Ramos (cell line): Measurements from ENCODE around the gene TENM3.

ENCODE experiments used
- in situ Hi-C: fragments of 300-500 bp; cut with MboI; formaldehyde crosslinking; loops from one replicate; pipeline ENCODE4 v1.14.3; 2022; ENCODE audit warnings: low sequenced_read_pairs; ENCODE audit not compliant: unreplicated experiment

TENM3 gene

DNA sequence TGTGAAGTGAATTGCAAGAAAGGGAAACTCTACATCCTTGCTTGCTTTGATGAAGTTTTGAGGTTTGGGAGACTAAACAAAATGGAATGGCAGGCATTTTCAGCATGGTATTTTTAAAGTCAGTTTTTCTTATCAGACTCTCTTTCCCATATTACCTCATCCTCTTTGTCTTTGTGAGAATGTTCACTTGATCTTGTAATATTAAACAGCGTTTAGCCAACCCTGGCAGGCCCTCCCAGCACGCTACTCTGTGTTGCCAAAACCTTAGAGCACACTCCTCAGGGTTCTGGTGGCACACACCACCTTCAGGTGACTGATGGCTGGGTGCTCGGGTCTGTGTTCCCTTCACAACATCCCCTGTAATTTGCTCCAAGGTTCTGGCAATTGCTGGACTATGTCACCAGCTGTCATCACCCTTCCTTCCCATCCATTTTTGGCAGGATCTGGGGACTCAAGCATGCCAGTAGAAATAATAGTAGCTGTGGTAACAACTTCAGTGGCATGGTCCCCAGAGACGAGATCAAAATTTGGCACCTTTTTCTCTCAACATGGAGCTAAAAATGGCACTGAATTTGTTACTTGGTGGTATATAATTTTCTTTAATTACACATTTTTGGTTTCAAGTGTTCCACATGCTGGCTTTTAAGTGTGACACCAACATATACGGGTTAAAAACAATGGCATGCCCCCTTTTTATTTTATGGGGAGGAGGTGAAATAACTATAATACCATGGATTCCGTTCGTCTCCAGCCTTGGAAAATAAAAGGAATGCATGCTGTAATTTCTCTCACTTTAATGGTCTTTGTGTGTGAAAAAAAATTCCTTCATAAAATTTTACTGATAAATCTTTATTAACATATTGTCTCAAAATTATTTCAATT, 400.8 kb downstream of the TENM3 start:
- in situ Hi-C loops: no loop called here

DNA sequence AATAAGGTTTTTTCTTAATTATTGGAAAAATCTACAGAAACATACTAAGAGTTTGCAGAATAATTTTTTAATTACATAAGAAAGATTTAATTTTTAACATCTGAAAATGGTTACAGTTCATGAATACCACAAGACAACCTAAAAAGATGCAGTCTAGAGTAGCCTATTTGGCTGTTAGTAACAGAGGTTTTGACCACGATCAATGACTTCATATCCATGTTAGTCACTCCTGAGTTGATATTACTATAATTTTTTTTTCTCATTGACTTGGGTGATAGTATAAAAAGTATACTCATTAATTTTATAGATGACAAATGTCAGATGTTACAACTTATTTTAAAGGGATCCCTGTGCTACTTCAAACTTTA, 401.5 kb downstream of the TENM3 start:
- in situ Hi-C loops: no loop called here

DNA sequence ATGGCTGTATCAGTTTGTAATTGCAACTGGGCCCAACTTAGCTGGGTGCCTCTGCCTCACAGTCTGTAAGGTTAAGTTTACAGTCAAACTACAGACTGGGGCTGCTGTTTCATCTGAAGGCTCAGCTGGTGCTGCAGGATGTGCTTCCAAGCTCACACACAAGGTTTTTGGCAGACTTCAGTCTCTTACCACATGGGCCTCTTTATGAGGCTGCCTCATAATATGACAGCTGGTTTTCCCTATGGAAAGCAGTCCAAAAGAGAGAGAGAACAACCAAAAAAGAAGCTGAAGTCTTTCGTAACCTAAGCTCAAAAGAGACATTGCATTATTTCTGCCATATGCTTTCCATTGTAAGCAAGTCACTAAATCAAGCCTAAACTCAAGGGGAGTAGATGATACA, 402.3 kb downstream of the TENM3 start:
- in situ Hi-C loops: no loop called here

DNA sequence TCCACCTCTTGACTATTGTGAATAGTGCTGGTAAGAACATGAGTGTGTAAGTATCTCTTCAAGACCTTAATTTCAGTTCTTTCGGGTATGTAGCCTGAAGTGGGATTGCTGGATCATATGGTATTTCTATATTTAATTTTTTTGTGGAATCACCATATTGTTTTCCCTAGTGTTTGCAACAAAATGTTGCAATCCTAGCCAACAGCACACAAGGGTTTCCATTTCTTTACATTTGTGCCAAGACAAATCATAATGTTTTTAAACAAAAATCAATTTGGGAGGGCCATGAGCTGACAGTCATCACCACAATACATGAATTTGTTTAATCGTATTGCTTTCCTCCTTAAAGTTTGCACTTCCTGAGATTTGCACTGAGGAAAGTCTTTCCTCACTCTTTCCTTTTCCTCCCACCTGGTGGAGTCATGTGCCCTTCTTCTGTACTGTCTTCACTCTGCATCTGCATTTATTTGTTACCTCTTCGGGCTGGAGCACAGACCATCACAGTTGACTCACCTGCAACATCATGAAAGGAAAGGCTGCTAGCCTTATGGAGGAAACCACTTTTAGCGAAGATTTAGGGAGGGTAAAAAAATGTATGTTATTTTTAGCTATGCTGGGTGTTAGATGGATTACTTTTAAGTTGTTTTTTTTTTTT, 404.6 kb downstream of the TENM3 start:
- in situ Hi-C loops: no loop called here

DNA sequence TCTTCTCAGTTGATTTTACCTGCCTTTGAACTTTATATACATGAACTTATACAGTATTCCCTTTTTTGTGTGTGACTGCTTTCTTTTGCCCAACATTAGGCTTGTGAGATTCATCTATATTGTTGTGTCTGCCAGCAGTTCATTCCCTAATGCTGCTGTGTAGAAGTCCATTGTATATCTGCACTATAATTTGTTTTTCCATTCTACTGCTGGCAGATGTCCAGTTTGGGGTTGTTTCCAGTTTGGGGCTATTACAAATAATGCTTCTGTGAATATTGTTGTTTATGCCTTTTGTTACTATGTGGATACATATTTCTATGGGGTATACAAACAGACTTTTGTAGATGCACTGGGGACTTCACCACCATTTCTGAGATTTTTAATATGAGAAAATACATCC, 405.6 kb downstream of the TENM3 start:
- in situ Hi-C loops: no loop called here

DNA sequence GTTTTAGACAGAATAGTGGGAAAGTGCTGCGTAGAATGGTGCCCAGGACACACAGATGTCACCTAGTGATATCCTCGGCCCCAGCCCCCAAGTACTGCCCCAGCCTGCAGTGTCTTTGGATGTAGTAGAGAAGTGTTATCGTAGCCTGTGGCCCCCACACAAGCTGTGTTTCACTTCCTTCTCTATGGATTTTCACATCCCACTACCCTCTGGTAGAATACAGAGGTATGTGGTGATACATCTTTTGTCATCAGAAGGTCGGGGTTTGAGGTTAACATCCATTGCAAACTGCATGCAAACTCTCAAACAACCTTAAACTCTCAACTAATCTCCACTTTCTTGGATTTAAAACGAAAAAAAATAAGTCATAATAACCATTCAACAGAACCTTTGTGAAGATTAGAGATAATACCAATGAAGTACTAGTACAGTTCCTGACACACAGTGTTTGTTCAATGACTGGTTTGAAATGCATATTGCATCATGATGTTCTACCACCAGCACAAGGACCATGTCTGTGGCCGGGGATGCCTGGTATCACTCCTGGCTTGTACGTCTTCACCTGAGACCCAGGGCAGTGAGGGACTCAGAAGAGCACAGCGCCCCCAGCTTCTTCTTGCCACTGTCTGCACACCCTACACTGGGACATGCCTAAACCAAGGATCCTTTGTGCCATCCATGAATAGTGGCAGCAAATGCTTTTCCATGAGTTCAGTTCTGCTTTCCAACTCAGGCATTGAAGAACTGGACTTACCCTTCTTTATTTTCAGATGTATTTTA, 406.7 kb downstream of the TENM3 start:
- in situ Hi-C loops: no loop called here

DNA sequence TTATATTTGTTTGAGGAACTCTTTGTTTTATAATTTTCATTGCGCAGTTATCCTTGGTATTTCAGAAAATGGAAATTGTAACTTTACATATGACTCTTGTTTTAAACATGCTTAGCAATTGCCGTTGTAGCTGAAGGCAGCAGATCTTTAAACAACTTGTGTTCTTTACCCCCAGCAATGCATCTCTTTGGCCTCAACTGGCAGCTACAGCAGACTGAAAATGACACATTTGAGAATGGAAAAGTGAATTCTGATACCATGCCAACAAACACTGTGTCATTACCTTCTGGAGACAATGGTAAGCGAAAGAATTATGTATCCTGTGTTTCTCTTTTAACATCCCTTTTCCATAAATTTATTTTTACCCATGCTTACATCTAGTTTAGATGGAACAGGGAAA, 410.4 kb downstream of the TENM3 start:
- in situ Hi-C loops: no loop called here

DNA sequence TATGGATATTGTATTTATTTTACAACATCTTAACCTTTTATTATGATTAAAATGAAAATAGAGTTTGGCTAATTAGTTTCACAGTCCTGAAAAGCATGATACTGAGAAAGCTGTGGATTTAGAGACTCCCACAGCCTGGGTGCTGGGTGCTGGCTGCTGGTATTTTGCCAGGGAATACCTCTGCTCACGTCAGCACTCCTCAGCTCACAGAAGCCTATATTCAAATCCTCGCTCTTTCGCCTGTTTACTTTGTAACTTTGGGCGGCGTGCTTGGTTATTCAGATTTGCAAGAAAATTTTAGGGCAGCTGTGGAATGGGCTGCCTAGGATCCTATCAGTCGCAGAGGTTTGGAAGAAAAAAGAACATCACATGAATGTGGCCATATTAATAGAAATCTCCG, 412.1 kb downstream of the TENM3 start:
- in situ Hi-C loops: no loop called here

DNA sequence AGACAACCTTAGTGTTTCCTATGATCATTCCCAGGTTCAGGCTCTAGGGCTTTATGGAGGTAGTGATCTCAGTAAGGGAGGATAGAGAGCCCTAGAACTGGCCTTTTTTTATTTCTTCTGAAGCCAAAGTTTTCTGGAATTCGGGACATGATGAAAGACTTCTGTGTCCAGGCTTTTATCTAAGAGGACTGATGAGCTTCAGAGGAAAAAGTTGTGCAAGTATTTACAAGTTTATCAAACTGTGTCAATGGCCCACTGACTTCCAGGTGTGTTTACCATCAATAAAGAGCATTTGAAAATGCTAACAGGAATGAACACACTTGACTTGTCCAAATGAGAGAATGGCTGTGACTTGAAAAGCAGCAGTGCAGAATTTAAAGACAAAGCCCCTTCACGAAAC, 419.3 kb downstream of the TENM3 start:
- in situ Hi-C loops: no loop called here

DNA sequence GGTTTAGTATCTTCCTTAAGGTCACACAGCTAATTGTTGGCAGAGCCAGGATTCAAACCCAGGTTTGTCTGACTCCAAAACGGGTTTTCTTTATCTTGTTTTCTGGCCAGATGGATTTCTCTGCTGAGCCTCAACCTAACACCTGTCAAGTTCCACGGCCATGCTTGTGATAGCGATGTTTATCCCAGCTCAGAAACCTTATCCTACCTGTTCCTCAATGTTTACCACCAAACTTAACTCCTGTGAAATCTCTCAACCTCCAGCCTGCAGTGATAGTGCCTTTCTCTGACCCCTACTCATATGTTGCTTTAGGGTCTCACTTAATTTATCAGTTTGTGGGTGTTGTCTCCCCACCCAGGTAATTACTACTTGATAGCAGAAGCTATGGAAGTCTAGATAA, 428.0 kb downstream of the TENM3 start:
- in situ Hi-C loops: no loop called here

DNA sequence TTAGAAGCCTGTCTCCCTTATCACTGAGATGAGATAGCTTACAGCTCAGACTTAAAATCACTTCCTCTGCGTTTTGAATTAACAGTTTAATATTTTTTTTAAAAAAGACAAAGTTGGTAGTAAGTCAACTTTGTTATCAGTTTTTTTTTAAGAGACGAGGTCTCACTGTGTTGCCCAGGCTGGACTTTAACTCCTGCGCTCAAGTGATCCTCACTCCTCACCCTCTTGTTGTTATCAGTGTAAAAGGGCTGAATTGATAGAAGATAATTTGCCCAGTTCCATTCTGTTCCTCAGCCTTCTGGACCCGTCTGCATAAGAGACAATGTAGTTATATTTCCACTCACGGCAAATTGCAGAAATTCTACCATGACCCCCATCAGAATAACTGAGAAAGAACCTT, 428.5 kb downstream of the TENM3 start:
- in situ Hi-C loops: no loop called here

DNA sequence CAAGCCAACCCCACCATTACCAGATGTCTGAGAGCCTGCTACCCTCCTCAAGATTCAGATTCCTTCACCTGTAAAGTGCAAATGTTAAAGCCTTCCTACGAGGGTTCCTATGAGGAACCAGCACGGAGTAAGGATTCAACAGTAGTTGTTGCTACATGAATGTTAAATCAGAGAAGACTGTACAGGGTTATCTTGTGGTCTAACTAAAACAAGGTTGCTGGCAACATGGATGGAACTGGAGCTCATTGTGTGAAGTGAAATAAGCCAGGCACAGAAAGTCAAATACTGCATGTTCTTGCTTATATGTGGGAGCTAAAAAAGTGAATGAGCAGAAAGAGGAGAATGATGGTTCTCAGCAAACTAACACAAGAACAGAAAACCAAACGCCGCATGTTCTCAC, 435.4 kb downstream of the TENM3 start:
- in situ Hi-C loops: no loop called here

DNA sequence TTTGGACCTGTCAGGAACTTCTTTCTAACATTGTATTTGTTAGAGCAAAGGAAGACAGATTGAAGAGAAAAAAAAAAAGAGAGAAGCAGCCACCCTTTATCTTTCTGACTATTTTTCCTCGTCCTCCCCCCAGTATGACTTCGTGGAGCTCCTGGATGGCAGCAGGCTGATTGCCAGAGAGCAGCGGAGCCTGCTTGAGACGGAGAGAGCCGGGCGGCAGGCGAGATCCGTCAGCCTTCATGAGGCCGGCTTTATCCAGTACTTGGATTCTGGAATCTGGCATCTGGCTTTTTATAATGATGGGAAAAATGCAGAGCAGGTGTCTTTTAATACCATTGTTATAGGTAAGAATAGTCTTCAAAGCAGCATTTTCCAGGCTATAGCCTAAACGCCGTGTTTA, 436.3 kb downstream of the TENM3 start:
- in situ Hi-C loops: no loop called here

DNA sequence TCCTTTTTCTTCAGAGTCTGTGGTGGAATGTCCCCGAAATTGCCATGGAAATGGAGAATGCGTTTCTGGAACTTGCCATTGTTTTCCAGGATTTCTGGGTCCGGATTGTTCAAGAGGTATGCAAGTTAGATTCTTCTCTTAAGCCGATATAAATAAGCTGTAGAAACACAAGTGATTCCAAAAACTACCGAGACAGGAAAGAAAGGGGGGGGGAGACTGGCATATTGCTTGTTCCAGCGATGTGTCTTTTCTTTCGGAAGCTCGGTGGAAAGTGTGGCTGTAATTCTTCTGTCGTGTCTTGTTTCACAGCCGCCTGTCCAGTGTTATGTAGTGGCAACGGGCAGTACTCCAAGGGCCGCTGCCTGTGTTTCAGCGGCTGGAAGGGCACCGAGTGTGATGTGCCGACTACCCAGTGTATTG, 437.0 kb downstream of the TENM3 start:
- in situ Hi-C loops: no loop called here

DNA sequence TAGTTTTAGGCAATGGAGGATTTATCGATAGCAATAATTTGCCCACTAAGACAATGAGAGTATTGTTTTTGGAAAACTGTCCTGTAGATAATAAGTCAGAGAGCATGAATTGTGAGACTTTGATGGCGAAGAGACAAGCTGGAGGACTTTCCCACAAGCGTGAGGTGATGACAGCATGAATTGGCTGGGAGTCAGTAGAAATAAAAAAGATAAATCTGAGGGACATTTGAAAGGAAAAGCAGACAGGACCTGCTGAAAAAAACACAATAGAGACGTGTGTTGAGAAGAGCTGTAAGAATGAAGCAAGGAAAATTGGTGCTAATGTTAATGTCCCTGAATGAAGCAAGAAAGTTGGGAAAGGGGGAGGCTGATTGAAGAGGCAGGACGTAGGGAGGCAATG, 440.5 kb downstream of the TENM3 start:
- in situ Hi-C loops: no loop called here

DNA sequence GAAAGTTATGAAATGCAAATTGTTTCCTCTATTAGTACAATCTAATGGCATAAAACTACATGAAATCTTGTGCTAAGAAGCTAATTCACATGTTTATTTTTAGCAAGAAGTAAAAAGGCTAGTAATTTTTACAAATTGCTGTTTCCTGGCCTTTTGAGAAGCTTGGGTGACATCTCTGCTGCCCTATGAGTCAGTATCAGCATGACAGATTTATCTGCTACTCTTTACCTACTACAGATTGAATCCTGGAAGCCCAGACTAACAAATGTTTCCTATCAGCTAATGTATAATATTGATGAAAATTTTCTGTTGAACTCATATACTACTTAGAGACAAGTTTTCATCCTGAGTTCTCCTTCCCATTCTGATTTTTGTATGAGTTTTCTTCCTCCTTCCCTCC, 441.6 kb downstream of the TENM3 start:
- in situ Hi-C loops: no loop called here

DNA sequence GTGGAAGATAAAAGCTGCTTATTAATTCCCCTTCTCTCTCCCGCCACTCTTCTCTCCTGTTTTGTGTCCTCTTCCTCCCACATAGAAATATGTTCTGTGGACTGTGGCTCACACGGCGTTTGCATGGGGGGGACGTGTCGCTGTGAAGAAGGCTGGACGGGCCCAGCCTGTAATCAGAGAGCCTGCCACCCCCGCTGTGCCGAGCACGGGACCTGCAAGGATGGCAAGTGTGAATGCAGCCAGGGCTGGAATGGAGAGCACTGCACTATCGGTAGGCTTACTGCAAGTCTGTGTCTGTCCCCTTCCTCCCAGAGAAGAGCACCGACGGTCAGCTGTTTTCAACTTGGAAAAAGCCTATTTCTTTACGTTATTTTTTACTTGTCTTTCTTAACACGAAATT, 444.9 kb downstream of the TENM3 start:
- in situ Hi-C loops: no loop called here

DNA sequence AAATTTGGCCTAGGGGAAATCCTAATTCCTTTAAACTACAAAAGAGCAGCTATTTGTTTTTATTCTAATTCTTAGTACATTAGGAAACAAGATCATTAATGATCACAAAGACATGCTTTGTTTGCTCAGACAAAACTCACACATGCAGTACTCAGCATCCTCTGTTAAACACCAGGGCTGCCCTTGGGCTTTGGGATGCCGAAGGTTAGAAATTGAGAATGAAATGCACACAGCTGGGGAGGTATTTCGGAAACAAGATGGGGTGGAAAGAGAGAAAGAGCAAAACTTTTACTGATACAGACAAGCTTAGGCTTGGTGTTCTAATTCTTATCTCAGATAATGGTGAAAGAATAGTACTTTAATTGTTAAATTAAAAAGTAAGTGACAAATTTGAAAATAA, 451.3 kb downstream of the TENM3 start:
- in situ Hi-C loops: no loop called here

DNA sequence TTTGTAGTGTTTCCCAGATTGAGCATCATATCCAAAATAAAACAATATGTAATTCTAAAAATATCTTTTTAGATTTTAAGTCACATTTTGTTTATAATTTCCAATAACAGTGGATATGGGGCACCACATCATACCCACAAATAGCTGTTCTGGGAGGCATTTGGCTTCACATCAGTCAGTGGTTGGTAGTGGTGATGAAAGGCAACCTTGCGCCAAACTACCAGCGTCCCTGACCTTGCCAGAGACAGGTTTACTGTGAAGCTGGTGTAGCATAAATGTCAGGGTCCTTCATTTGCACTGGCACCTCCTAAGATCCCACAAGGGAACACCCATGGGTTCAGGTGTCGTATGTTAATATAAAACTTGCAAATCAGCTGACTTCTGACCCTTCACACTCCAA, 451.8 kb downstream of the TENM3 start:
- in situ Hi-C loops: no loop called here

DNA sequence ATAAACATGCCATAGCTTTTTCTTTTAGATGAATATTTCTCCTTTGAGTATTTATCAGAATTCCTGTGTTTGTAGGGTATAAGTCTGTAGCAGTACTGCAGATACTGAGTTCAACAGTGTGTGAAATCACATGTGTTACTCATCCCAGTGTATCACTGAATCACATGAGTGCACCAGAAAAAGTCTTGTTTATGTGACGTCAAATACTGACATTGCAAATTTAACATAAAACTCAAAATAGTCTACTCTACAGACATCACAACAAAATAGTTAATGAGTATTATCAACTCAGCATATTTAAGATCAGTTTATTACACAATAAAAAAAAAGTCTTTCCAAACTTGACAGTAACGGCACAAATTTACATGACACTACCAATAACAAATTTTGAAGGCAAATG, 452.6 kb downstream of the TENM3 start:
- in situ Hi-C loops: no loop called here

DNA sequence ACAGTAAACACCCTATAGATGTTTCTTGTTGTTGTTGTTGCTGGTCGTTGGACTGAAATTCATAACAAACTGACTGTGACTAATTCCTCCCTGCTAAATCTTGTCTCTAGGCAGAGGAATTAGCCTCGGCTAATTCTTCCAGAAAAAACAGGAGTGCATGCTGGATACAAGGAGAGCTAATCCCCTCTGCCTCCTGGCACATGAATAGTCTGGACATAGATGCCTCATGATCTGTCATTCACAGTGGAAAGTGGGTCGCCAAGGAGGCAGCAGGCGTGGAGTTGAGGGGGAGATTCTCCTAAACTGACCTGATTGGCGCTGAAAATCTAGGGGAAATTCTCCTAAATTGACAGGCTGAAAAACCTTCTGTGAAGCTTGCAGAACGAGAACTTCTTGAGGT, 453.9 kb downstream of the TENM3 start:
- in situ Hi-C loops: no loop called here
